Sigmoid colon (tissue), 7 donors: Measurements from ENCODE around the gene TSPAN15. TPM values are rescaled to one million over a fixed set of nuclear protein-coding genes. Genes with fewer than 3 reads are reported as not detected.

Experiments used
- DNase-seq: peaks from one replicate; pipeline ENCODE4 v3.0.0-alpha.2; 2019
- H3K27ac ChIP-seq, 4 donors: fragments of 200-600 bp; sonication (generic); one replicate each; pipeline ENCODE4 v1.5.1; 2016 to 2019; ENCODE audit warnings: mild to moderate bottlenecking in 1 of 4
- H3K27me3 ChIP-seq, 3 donors: fragments of 200-600 bp; sonication (generic); one replicate each; pipeline ENCODE4 v1.5.1; 2019; ENCODE audit warnings: mild to moderate bottlenecking in 1 of 3
- H3K36me3 ChIP-seq, 4 donors: fragments of 200-600 bp; sonication (generic); one replicate each; pipeline ENCODE4 v1.5.1; 2016 to 2019
- H3K4me1 ChIP-seq, 4 donors: fragments of 200-600 bp; sonication (generic); one replicate each; pipeline ENCODE4 v1.5.1; 2017 to 2019
- H3K4me3 ChIP-seq, 4 donors: fragments of 200-600 bp; sonication (generic); one replicate each; pipeline ENCODE4 v1.5.1; 2017 to 2019; ENCODE audit warnings: mild to moderate bottlenecking in 2 of 4, moderate library complexity in 1 of 4
- H3K9me3 ChIP-seq, 4 donors: fragments of 200-600 bp in 3 of 4; sonication (generic) in 3 of 4; one replicate each; pipeline versions ENCODE4 v1.5.1 to v1.6.1; 2013 to 2019
- CTCF ChIP-seq, 4 experiments: fragments of 450-650 bp in 3 of 4; fragments of 200-600 bp in 1 of 4; IDR thresholded peaks; one replicate each; pipeline ENCODE4 v1.5.1; 2016 to 2019; ENCODE audit warnings: antibody characterized with exemption in 4 of 4, mild to moderate bottlenecking in 3 of 4, moderate library complexity in 2 of 4
- EP300 ChIP-seq, 4 donors: sonication (generic); formaldehyde crosslinking; IDR thresholded peaks; one replicate each; pipeline ENCODE4 v1.6.1; 2017; ENCODE audit warnings: antibody characterized with exemption in 4 of 4
- POLR2A ChIP-seq, 2 donors: fragments of 450-650 bp; IDR thresholded peaks; one replicate each; pipeline ENCODE4 v1.6.1; 2016; ENCODE audit warnings: antibody characterized with exemption in 2 of 2, mild to moderate bottlenecking in 2 of 2, moderate library complexity in 2 of 2
- POLR2AphosphoS5 ChIP-seq, 4 donors: sonication (generic); formaldehyde crosslinking; IDR thresholded peaks; one replicate each; pipeline ENCODE4 v1.6.1; 2017; ENCODE audit warnings: antibody characterized with exemption in 4 of 4
- WGBS, 2 donors: extraction: QIAGEN DNeasy Blood & Tissue Kit; methylation state at CpG; one replicate each; pipeline ENCODE4 v1.1.7; 2013; 5-methylcytosine and 5-hydroxymethylcytosine counted together
- intact Hi-C: fragments of 100-400 bp; cut with DNase I; formaldehyde crosslinking; loops from one replicate; pipeline ENCODE4 v1.15.1; 2023
- polyA plus RNA-seq, 3 donors: library from polyadenylated mRNA; stranded (reverse); fragments of 200-250 nt; gene quantifications; one replicate each; pipeline ENCODE4 v1.2.3, GENCODE V29; 2013
- total RNA-seq, 4 donors: library from RNA; depleted of rRNA; stranded (reverse); fragments of >200 nt; gene quantifications; one replicate each; pipeline ENCODE4 v1.1.0, GENCODE V29; 2016
- donor health status: healthy with polysubstance abuse.
- donor health status: Bipolar disorder and iron deficiency.
- donor health status: healthy.

The TSPAN15 gene
- total and polyA plus RNA-seq, 7 donors = 43.0 to 100 (median 70.9) TPM

DNA sequence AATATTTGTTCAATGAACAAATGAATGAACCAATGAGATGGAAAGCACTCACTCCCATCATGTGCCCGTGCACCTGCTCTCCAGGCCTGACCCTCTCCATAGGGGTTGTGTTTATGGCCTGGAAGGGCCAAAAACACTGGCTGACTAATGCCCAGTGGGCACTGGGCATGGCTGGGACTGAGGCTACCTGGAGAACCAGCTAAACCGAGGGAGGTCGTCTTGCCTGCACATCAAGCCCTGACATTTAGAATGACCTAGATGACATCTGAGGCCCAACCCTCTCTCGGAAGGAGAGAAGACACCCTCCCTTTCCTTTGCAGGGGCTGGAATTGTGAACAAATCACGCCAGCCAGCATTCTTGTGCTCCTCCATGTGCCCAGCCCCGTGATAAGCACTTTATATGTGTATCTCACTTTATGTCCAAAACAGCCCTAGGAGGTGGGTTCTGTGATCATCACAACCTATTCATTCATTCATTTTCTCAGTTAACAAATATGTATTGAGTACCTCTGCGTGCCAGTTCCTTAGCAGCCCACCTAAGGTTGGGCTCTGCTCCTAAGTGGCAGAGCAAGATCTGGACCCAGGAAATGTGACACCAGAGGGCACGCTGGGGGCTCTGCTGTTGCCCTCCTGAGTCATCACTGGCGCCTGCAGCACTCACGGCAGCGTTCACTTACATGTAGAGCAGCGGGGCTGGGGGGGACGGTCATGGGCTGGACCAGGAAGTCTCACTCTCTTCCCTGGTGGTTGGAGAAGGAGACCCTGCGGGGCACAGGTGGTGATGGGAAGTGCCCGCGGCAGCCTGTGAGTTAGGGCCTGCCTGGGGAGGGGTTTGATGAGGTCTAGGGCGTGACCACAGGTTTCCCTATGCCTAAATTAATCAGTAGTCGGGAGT is 52.0 kb downstream of the TSPAN15 start:
- DNase-seq = peak; percentile 63
- intact Hi-C loops = loop anchor here (5.0 to 10.0 kb wide), 2 partner anchors 56 to 178 kb away; no protein-coding TSS in a partner anchor
- Histone ChIP-seq H3K9me3 (no peaks in the 10 kb centered on the region), H3K4me1 (peaks cover 0 to 55% (median 48%) of the 10 kb centered on the region in 4 donors), H3K27ac (peak overlapping the region in 3 of 4 donors; percentile 40 to 93 (median 62)), H3K36me3 (peaks cover 0 to 32% (median 13%) of the 10 kb centered on the region in 4 donors), H3K27me3 (no peaks in the 10 kb centered on the region), H3K4me3 (no peak overlapping the region)
- 80 to 84% methylated on average over 18 of the region's 18 CpGs for WGBS, 2 donors
- TF ChIP-seq EP300 (IDR thresholded peaks at IDR 0.05) (no peak), CTCF (IDR thresholded peaks at IDR 0.05) (no peak), POLR2A (IDR thresholded peaks at IDR 0.05) (no peak), POLR2AphosphoS5 (IDR thresholded peaks at IDR 0.05) (no peak)

- Histone ChIP-seq H3K27me3 (no peaks in the 10 kb centered on the region), H3K4me1 (peaks cover 0 to 48% (median 42%) of the 10 kb centered on the region in 4 donors), H3K27ac (peak overlapping the region in 3 of 4 donors; percentile 40 to 93 (median 62)), H3K4me3 (no peak overlapping the region), H3K36me3 (peaks cover 0 to 32% (median 13%) of the 10 kb centered on the region in 4 donors), H3K9me3 (no peaks in the 10 kb centered on the region)
- DNase-seq = peak; percentile 35
- intact Hi-C loops = loop anchor here (5.0 to 10.0 kb wide), 2 partner anchors 57 to 179 kb away; no protein-coding TSS in a partner anchor
- WGBS, 2 donors = 89 to 91% methylated on average over 11 of the region's 11 CpGs
- no peak for TF ChIP-seq EP300 (IDR thresholded peaks at IDR 0.05)
- TF ChIP-seq CTCF (IDR thresholded peaks at IDR 0.05) = no peak
- TF ChIP-seq POLR2A (IDR thresholded peaks at IDR 0.05) = no peak
- no peak for TF ChIP-seq POLR2AphosphoS5 (IDR thresholded peaks at IDR 0.05)
Observed at GRCh38 chr10:69503896-69504265, 52.6 kb downstream of the TSPAN15 start.

GRCh38 chr10:69504576-69505250 is 53.4 kb downstream of the TSPAN15 start:
- Histone ChIP-seq H3K4me1 (peaks cover 0 to 40% (median 34%) of the 10 kb centered on the region in 4 donors), H3K9me3 (no peaks in the 10 kb centered on the region), H3K4me3 (no peak overlapping the region), H3K27ac (peak overlapping the region; percentile 2 to 93 (median 48)), H3K36me3 (peaks cover 0 to 32% (median 13%) of the 10 kb centered on the region in 4 donors), H3K27me3 (no peaks in the 10 kb centered on the region)
- intact Hi-C loops = loop anchor here (5.0 to 10.0 kb wide), 2 partner anchors 57 to 180 kb away; no protein-coding TSS in a partner anchor
- 94% methylated on average over 6 of the region's 6 CpGs for WGBS, 2 donors
- peak; percentile 58 for DNase-seq
- no peak for TF ChIP-seq POLR2AphosphoS5 (IDR thresholded peaks at IDR 0.05)
- no peak for TF ChIP-seq POLR2A (IDR thresholded peaks at IDR 0.05)
- no peak for TF ChIP-seq CTCF (IDR thresholded peaks at IDR 0.05)
- TF ChIP-seq EP300 (IDR thresholded peaks at IDR 0.05) = no peak

GRCh38 chr10:69505636-69506318 is 54.5 kb downstream of the TSPAN15 start:
- WGBS, 2 donors = 92% methylated on average over 15 of the region's 15 CpGs
- intact Hi-C loops = loop anchor here (10.0 kb wide), 1 partner anchor 181 kb away; no protein-coding TSS in a partner anchor
- H3K4me1 ChIP-seq = peaks cover 0 to 29% (median 24%) of the 10 kb centered on the region in 4 donors
- DNase-seq = peak; percentile 63
- no peaks in the 10 kb centered on the region for H3K9me3 ChIP-seq
- no peak overlapping the region for H3K4me3 ChIP-seq
- no peaks in the 10 kb centered on the region for H3K27me3 ChIP-seq
- H3K36me3 ChIP-seq = peaks cover 0 to 32% (median 13%) of the 10 kb centered on the region in 4 donors
- TF ChIP-seq POLR2A (IDR thresholded peaks at IDR 0.05) (no peak), CTCF (IDR thresholded peaks at IDR 0.05) (no peak), POLR2AphosphoS5 (IDR thresholded peaks at IDR 0.05) (no peak), EP300 (IDR thresholded peaks at IDR 0.05) (no peak)
- peak overlapping the region; percentile 14 to 93 (median 78) for H3K27ac ChIP-seq
